NOMO-1 treated with DMSO at 0.1 percent for 48 hours (cell line): ENCODE measurements around the gene DGKE.

Experiments used
- DNase-seq: peaks from one replicate; lab custom pipeline; 2025; ENCODE audit not compliant: unreplicated experiment; lab: John Stamatoyannopoulos, UW

DGKE gene

DNA sequence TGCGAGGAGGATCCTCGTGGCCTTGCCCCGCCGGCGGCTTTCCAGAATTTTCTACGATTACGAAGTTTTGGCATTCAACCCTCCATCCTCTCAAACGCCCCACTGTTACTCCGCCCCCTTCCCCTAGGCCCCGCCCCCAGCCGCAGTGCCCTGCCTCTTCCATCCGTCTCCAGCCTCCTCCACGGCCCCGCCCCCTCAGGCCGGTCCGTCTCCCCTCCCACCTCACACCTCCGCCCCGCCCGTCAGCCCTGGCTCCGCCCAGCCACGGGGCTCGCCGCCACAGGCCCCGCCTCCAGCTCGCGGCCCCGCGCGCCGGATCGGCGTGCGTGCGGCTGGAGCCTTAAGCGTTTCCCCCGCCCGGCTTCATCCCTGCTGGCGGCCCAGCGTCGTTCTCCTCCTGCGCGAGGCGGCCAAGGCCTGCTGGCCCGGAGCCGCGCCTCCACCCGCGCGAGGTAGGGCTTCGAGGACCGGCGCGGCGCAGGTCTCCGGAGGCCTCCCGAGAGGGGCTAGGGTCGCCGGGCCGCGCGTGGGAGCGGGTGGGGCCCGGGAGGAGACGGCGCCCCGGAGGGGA lies at the start of gene DGKE, which contains the start of gene C17orf67:
Gene DGKE, plus strand, starts transcription at position 343 of the 571 bp plus-strand sequence. CDS start 645 bp downstream, outside the sequence.
Gene C17orf67, minus strand, starts transcription at position 112 of the 571 bp plus-strand sequence. CDS start 18,110 bp downstream, outside the sequence.
- DNase-seq = peak; percentile 88

DNA sequence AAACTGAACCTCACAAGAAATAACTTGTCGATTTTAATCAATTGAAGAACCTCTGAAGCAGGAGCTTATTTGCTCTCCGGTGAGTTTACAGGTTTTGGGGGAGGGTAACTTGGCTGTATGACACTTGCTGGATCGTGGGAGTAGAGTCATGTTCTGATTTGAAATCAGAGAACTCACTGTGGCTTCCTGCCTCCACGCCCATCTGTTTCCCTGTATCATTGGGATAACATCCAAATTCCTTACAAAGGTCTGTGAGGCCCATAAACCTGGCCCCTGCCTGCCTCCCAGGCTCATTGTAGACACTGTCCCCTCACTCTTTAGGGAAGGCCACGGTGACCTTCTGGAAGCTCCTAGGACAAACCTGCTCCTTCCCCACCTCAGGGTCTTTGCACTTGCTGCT lies 48.5 kb upstream of the DGKE start:
- DNase-seq = no peak

- DNase-seq = no peak
Measured at GRCh38 chr17:56785997-56786680, 47.8 kb upstream of the DGKE start.

DNA sequence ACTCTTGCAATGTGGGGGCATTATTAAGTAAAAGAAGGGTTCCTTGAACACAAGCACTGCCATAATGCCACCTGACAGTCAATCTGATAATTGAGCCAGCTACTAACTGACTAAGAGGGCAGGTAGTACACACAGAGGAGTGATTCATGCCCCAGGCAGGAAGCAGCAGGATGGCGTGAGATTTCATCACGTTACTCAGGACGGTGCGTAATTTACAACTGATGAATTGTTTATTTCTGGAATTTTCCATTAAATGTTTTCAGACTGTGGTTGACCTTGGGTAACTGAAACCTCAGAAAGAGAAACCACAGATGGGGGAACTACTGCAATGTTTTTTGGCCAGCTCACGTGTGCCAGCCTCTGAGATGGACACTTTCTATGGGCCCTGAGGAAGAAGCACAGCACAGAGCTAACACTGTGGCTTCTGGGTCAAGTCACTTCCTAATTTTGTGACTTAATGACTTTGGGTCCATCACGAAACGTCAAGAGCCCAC lies 46.9 kb upstream of the DGKE start:
- DNase-seq = peak; percentile 100

DNA sequence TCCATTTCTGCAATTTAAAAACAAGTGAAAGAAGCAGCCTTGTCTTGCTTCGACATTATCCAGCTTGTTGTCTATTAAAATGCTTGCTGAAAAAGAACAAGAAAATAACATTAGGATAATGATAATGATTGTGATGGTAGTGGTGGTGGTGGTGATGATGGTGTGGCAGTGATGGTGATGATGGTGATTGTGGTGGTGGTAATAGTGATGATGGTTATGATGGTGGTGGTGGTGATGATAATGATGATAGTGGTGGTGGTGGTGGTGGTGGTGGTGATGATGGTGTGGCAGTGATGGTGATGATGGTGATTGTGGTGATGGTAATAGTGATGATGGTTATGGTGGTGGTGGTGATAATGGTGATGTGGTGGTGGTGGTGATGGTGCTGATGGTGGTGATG lies 41.7 kb upstream of the DGKE start:
- no peak for DNase-seq

DNA sequence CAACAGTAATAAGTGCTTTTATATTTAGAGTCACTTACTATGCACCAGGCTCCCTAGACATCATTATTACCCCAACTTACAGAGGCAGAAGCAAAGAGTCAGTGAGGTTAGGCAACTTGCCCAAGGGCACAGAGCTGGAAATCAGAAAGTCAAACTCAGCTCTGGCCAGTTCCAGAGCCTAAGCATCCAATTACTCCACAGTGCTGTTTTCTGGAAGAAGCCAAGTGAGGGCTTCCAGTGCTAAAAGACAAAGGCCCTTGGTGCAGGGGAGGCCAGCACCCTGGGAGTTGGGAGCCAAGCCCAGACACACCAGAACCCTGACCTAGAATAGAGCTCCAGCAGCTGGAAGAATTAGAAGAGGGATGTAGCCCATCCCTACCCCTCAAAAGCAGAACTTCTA lies 40.4 kb upstream of the DGKE start:
- no peak for DNase-seq

DNA sequence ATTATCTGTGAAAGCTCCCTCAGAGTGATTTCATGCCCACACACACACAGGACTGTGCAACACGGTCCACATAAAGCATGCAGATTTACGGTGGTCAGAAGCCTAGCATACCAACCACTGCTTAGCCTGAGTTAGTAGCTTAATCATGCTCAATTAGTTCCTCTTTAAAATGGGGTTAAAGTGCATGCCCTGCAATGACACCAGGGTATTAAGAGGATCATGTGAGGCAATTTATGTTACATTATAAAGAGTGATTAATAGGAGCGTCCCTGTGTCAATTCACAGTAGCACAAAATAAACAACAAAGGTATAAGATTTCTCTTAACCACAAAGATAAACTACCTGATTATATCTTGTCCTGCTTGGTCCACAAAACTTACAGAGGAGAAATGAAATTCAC lies 40.0 kb upstream of the DGKE start:
- peak; percentile 92 for DNase-seq

GRCh38 chr17:56795221-56795865 lies 38.6 kb upstream of the DGKE start:
- DNase-seq = no peak

DNA sequence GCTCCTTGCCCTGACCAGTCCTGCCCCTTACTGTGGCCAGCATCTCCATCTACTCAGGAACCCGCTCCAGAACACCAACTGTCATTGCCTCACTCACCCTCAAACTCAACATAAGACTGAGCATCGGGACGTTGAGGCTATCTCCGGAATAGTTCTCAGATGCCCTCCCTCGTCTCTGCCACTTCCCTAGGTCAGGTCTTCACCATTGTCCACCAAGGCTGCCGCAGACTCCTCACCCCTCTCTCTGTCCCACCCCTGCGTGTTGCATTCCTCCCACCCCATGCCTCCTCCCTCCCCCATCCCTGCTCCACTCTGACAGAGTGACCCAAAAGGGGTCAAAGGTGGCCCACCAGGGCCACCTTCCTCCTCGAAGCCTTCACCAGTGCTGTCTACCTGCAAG lies 37.4 kb upstream of the DGKE start:
- DNase-seq = no peak

- peak; percentile 87 for DNase-seq
Measured at GRCh38 chr17:56798916-56799315, 35.0 kb upstream of the DGKE start.

DNA sequence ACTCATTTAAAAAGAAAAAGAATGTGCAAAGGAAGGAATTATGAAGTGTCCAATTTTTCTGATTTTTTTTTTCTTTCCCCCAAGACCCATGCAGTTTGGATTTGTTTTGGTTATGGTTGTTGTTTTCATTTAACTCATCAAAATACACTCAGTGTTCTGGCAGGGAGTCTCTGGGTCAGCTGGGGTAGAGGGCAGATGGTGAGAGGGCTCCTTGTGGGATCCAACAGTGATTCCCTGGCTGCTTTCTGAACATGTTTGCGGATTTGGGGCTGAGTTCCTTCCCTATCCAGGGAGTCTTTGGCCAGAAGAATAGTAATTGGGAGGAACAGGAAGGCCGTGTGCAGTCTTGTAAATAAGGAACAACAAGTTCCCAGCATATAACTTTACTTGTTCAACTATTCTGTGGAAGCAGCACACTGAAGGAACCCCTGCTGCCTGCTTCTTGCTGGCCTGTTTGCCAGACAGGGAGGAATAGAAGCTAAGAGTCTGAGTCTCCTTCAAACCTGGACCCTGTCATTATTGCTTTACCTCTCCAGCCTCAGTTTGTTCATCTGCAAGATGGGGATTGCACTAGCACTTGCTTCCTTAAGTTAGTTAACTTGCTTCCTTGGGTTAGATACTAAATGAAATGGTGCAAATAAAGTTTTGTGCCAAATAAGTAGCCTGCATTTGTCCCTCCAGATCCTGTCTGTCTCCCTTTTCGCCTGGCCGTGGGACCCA lies 32.3 kb upstream of the DGKE start:
- no peak for DNase-seq

GRCh38 chr17:56803071-56803470 lies 30.9 kb upstream of the DGKE start:
- no peak for DNase-seq

DNA sequence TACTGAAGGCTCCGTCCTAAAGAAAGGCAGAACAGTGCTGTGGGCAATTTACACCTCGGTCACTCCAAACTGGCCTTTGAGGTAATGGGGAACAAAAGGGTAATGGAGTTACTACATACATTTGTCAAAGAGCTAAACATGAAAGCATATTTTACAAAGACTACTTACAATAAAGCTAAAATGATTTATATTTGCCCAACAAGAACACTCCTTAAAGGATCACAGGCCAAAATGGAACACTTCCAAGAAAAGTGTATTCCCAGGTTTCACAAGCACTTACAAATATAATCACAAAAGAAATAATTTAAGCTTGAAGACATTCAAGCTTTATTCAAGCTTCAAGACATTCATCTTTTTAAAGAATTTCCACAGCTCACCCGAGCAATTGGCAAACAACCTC lies 29.5 kb upstream of the DGKE start:
- DNase-seq = no peak

DNA sequence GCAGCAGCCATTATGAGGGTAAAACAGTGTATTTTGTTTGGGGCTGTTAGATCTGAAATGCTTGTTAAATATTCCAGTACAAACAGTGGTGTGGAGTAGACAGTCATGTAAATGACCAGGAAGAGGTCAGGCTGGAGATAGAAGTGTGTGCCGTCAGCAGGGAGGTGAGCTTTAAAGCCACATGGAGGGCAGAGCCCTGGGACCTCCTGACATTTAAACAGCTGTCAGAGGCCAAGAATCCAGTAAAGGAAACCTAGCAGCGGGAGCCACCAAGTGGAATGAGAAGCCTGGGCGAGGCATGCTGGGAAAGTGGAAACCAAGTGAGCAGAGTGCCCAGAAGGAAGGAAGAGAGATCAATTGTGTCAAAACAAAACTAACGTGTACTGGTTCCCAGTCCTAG lies 27.0 kb upstream of the DGKE start:
- DNase-seq = no peak

DNA sequence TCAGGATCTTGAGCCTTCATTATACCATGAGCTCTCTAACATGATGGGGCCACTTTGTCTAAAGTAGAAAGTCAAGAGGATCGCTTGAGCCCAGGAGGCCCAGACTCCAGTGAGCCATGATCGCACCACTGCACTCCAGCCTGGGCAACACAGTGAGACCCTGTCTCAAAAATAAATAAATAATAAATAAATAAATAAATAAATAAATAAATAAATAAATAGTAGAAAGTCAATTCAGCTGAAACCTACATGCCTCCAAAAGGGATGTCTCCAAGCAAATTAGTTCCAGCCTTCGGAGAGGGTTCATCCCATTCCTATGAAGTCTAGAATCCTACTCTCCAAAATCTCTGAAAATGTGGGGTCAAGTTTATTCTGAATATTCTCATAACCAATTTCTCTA lies 26.2 kb upstream of the DGKE start:
- no peak for DNase-seq

DNA sequence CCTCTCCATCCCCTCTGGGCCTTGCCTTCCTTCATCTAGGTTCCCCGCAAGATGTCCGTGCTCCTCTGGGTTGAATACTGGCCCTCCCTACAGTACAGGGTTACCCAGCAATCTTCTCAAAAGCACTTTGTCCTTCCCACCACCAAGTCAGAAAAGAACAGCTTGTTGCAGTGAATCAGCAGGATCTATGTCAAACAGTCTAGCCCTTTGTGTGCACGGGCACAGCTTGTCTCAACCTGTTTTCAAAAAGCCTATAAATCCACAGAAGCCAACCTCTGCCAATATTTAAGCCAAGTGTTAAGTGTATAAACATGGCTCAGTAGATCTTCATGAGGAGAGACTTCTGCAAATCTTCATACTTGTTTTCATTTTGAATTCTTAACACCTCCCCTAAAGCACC lies 25.4 kb upstream of the DGKE start:
- no peak for DNase-seq

DNA sequence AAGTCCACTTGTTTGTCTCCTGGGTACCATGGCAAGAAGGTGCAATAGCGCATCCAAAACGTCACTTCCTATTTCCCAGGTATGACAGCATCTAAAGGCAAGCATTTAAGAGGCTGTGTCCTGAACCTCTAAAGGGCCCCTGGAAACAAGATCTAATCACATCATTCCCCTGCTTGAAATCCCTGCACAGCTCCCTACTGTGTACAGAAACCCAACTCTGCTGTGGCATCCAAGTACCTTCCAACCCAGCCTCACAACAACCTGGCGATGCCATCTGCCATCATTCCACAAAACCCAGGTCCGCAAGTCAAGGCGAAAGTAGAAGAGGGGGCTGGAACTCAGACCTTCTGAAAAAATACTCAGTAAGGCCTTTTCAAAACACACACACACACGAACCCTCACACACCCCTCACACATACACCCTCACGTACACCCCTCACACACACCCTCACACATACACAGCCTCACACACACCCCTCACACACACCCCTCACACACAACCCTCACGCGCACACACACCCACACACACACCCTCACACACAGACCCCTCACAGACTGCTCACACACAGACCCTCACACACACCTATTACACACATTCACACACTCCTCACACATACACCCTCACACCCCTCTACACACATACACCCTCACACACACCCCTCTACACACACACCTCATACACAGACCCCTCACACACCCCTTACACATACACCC lies 24.7 kb upstream of the DGKE start:
- DNase-seq = no peak

DNA sequence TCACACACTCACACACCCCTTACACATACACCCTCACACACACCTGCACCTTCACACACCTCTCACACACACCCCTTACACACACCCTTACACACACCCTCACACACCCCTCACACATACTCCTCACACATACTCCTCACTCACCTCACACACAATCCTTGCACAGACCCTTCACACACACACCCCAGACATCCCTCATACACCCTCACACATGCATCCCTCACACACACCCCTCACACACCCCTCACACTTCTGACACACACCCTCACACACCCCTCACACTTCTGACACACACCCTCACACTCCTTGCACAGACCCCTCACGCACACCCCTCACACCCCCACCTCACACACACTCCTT lies 24.2 kb upstream of the DGKE start:
- no peak for DNase-seq

DNA sequence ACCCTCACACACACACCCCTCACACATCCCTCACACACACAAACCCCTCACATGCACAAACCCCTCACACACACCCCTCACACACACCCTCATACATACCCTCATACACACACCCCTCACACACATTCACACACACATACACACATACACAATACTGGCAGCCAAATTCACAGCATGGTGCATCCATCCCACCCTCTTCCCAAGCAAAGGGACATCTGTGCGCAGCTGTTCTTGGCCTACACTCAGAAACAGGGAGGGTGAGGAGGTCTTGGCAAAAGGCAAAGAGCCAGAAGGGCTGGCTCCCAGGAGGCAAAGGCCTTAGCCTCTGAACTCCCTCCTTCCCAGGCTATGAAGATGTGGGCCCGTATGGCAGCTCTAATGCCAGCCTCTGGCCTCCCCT lies 23.6 kb upstream of the DGKE start:
- no peak for DNase-seq

GRCh38 chr17:56810891-56811775 lies 22.8 kb upstream of the DGKE start:
- no peak for DNase-seq
